Measurements from ENCODE around the gene TMEM209.

The TMEM209 gene

DNA sequence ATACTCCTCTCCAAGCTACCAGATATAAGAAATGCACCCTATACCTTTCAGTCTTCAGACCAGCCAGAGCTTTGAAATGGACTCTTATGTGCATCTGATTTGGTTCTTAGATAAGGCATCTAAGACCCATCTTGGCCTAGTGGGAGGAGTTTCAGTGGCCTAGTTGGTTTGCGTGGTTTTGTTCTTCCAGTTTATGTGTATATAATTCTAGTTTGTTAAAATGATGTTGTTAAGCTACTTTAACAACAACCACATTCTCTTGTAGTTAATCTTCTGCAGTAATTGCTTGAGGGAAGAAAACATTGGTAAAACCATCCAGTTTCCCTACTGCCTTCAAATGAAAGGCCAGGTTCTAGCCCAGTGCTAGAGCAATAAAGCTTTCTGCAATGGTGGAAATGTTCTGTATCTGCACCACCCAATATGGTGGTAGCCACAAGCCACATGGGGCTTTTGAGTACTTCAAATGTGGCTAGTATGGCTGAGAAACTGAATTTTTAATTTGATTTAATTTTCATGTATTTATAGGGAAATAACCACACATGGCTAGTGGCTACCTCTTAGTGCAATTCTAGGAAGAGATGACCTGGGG, 68.5 kb downstream of the TMEM209 start:
- no peaks in the 10 kb centered on the region for H3K9me3 ChIP-seq (ENCODE audit: low read length)
- H3K79me2 ChIP-seq (ENCODE audit: insufficient read depth, low read length), result no peaks in the 10 kb centered on the region
- H4K20me1 ChIP-seq (ENCODE audit: insufficient read depth, low read length), result no peaks in the 10 kb centered on the region
- H3K4me3 ChIP-seq (ENCODE audit: low read depth, low read length, poor library complexity, severe bottlenecking), result no peak overlapping the region
- peaks cover 59% of the 10 kb centered on the region for H3K36me3 ChIP-seq (ENCODE audit: insufficient read depth, low read length)
- H3K9me2 ChIP-seq (ENCODE audit: low read depth, low read length), result no peaks in the 10 kb centered on the region
- H2AFZ ChIP-seq (ENCODE audit: low read length), result no peak overlapping the region
- TF ChIP-seq, protein P1, sequence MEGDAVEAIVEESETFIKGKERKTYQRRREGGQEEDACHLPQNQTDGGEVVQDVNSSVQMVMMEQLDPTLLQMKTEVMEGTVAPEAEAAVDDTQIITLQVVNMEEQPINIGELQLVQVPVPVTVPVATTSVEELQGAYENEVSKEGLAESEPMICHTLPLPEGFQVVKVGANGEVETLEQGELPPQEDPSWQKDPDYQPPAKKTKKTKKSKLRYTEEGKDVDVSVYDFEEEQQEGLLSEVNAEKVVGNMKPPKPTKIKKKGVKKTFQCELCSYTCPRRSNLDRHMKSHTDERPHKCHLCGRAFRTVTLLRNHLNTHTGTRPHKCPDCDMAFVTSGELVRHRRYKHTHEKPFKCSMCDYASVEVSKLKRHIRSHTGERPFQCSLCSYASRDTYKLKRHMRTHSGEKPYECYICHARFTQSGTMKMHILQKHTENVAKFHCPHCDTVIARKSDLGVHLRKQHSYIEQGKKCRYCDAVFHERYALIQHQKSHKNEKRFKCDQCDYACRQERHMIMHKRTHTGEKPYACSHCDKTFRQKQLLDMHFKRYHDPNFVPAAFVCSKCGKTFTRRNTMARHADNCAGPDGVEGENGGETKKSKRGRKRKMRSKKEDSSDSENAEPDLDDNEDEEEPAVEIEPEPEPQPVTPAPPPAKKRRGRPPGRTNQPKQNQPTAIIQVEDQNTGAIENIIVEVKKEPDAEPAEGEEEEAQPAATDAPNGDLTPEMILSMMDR (IDR thresholded peaks at IDR 0.05; ENCODE audit: low read length), result no peak
- TF ChIP-seq EZH2 (IDR thresholded peaks at IDR 0.05; ENCODE audit: borderline replicate concordance, low read length), result no peak
- H3F3A ChIP-seq (ENCODE audit: insufficient read depth, low read length), result no peaks in the 10 kb centered on the region
- H3K27ac ChIP-seq (ENCODE audit: low read depth, low read length, poor library complexity, severe bottlenecking), result no peak overlapping the region
- peaks cover 11% of the 10 kb centered on the region for H3K4me1 ChIP-seq (ENCODE audit: insufficient read depth, low read length, severe bottlenecking)
- no peaks in the 10 kb centered on the region for H3K27me3 ChIP-seq (ENCODE audit: insufficient read depth, low read length)
- H3K4me2 ChIP-seq (ENCODE audit: low read length), result no peak overlapping the region
- H3K9ac ChIP-seq (ENCODE audit: low read length), result no peak overlapping the region

DNA sequence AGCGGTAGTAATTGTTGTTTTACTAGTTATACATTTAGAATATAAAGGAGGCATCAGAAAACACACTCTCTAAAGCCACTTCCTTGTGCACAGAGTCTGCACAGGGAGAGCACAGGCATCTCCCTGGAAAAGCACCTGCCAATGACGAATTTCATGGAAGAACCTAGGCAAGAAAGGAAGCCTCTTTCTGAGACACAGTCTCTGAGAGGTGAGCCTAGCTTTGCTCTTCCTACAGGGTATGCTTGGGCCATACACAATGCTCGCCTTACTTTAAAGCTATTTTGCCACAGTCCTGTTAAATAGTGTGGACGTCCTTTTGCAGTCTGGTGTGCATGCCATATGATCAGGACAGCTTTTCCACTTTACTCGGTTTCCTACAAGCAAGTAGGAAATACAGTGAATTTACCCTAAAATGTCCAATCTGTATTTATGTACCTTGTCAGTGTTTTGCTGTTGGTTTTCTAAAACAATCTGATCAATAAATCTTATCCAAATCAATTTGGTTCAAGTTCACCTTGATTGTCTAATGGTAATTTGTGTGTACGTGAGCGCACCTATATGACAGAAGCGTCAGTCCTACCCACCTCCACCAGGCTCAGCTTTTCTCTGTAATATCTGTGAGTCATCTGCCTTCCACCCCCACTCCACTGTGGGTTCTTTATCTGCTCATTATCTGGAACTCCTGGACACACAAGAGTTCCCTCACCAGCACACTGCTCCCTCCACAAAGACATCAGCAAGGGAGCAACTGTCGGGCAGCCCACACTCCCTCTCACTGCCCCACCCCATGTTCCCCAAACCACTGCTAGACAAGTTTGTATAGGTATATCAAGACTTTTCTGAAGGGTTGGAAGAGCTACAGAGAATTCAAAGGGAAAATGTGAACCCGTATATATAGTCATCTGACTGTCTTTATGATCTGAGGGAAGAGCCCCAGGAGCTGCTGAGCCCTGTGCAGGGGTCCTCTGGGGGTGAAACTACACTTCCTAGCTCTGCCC, 69.7 kb downstream of the TMEM209 start:
- H3K4me1 ChIP-seq (ENCODE audit: insufficient read depth, low read length, severe bottlenecking), result no peaks in the 10 kb centered on the region
- no peak for TF ChIP-seq EZH2 (IDR thresholded peaks at IDR 0.05; ENCODE audit: borderline replicate concordance, low read length)
- TF ChIP-seq, protein P1 (IDR thresholded peaks at IDR 0.05; ENCODE audit: low read length), result no peak
- H3K27ac ChIP-seq (ENCODE audit: low read depth, low read length, poor library complexity, severe bottlenecking), result no peak overlapping the region
- H3K79me2 ChIP-seq (ENCODE audit: insufficient read depth, low read length), result no peaks in the 10 kb centered on the region
- H3K36me3 ChIP-seq (ENCODE audit: insufficient read depth, low read length), result peaks cover 71% of the 10 kb centered on the region
- H4K20me1 ChIP-seq (ENCODE audit: insufficient read depth, low read length), result no peaks in the 10 kb centered on the region
- no peak overlapping the region for H3K9ac ChIP-seq (ENCODE audit: low read length)
- H3K4me2 ChIP-seq (ENCODE audit: low read length), result no peak overlapping the region
- no peaks in the 10 kb centered on the region for H3K27me3 ChIP-seq (ENCODE audit: insufficient read depth, low read length)
- H2AFZ ChIP-seq (ENCODE audit: low read length), result no peak overlapping the region
- H3K9me3 ChIP-seq (ENCODE audit: low read length), result no peaks in the 10 kb centered on the region
- H3K4me3 ChIP-seq (ENCODE audit: low read depth, low read length, poor library complexity, severe bottlenecking), result no peak overlapping the region
- no peaks in the 10 kb centered on the region for H3F3A ChIP-seq (ENCODE audit: insufficient read depth, low read length)
- no peaks in the 10 kb centered on the region for H3K9me2 ChIP-seq (ENCODE audit: low read depth, low read length)

- H3K4me1 ChIP-seq (ENCODE audit: insufficient read depth, low read length, severe bottlenecking), result no peaks in the 10 kb centered on the region
- TF ChIP-seq EZH2 (IDR thresholded peaks at IDR 0.05; ENCODE audit: borderline replicate concordance, low read length), result no peak
- TF ChIP-seq, protein P1 (IDR thresholded peaks at IDR 0.05; ENCODE audit: low read length), result no peak
- no peaks in the 10 kb centered on the region for H3K27me3 ChIP-seq (ENCODE audit: insufficient read depth, low read length)
- no peak overlapping the region for H3K4me2 ChIP-seq (ENCODE audit: low read length)
- no peaks in the 10 kb centered on the region for H3K9me3 ChIP-seq (ENCODE audit: low read length)
- H3K9ac ChIP-seq (ENCODE audit: low read length), result no peak overlapping the region
- no peak overlapping the region for H3K4me3 ChIP-seq (ENCODE audit: low read depth, low read length, poor library complexity, severe bottlenecking)
- no peaks in the 10 kb centered on the region for H3F3A ChIP-seq (ENCODE audit: insufficient read depth, low read length)
- H3K27ac ChIP-seq (ENCODE audit: low read depth, low read length, poor library complexity, severe bottlenecking), result no peak overlapping the region
- no peak overlapping the region for H2AFZ ChIP-seq (ENCODE audit: low read length)
- H3K79me2 ChIP-seq (ENCODE audit: insufficient read depth, low read length), result no peaks in the 10 kb centered on the region
- H4K20me1 ChIP-seq (ENCODE audit: insufficient read depth, low read length), result no peaks in the 10 kb centered on the region
- no peaks in the 10 kb centered on the region for H3K9me2 ChIP-seq (ENCODE audit: low read depth, low read length)
- peaks cover 75% of the 10 kb centered on the region for H3K36me3 ChIP-seq (ENCODE audit: insufficient read depth, low read length)
Measured at GRCh38 chr7:130134726-130135125, 70.5 kb downstream of the TMEM209 start.
